Measurements from ENCODE around the gene PRKACA.
"Not testable (repeated sequence)": the region's sequence is repeated elsewhere in the genome, so short reads cannot be mapped to it uniquely, and the experiment has no call there.

The PRKACA gene

GRCh38 chr19:14042659-14043608 lies 74.6 kb downstream of the PRKACA start:
- DNase-seq = not testable (repeated sequence)

Measured in stimulated activated CD4-positive, alpha-beta T cell treated with anti-CD3 and anti-CD28 coated beads, Interleukin-2, amount 100 ng/mL, for 48 hours (primary cell).